D721Med (cell line): ENCODE measurements around the gene ABCC11.

ENCODE experiments used
- DNase-seq: peaks from one replicate; pipeline ENCODE4 v3.0.0; 2011; ENCODE audit warnings: low spot score; ENCODE audit not compliant: insufficient read length
- FAIRE-seq: peaks from 2 replicates; lab custom pipeline; 2011; peaks lifted over from hg19 to GRCh38; lab: Jason Lieb, UNC
- TF ChIP-seq, protein P1 (sequence below): IDR thresholded peaks from 2 replicates; pipeline ENCODE4 v1.5.1; 2012; ENCODE audit warnings: mild to moderate bottlenecking, control low read depth; ENCODE audit not compliant: insufficient read depth; ENCODE audit errors: missing control alignments

ABCC11 gene

DNA sequence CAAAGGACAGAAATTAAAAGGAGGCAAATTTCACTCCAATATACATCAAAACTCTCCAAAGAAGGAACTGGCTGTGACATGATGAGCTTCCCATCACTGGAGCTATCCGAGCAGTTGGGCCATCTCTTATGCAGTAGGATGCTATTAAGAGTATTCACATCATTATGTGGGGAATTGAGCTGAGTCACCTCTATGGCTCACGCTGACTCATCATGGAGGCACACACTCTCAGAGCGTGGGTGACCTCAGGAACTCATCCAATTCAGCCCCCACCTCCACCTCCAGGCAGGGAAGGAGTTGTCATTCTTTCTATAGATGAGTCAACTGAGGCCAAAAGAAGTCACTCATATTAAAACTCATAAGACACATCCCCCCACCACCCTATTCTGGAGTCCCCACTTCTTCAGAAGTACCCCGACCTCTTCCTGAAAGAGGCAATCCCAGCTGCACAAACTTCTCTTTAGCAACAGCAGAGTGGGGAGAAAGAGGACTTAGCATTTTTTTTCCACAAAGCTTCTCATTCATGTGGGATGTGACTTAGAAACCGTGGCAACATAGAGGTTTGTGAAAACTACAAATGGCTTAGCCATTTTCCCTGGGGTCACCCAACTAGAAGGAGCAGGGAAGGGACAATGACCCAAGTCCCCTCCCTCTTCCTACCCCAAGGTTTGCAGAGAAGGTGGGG, 124.1 kb downstream of the ABCC11 start:
- TF ChIP-seq, protein P1, sequence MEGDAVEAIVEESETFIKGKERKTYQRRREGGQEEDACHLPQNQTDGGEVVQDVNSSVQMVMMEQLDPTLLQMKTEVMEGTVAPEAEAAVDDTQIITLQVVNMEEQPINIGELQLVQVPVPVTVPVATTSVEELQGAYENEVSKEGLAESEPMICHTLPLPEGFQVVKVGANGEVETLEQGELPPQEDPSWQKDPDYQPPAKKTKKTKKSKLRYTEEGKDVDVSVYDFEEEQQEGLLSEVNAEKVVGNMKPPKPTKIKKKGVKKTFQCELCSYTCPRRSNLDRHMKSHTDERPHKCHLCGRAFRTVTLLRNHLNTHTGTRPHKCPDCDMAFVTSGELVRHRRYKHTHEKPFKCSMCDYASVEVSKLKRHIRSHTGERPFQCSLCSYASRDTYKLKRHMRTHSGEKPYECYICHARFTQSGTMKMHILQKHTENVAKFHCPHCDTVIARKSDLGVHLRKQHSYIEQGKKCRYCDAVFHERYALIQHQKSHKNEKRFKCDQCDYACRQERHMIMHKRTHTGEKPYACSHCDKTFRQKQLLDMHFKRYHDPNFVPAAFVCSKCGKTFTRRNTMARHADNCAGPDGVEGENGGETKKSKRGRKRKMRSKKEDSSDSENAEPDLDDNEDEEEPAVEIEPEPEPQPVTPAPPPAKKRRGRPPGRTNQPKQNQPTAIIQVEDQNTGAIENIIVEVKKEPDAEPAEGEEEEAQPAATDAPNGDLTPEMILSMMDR = no peak
- FAIRE-seq (no peak), DNase-seq (no peak)

DNA sequence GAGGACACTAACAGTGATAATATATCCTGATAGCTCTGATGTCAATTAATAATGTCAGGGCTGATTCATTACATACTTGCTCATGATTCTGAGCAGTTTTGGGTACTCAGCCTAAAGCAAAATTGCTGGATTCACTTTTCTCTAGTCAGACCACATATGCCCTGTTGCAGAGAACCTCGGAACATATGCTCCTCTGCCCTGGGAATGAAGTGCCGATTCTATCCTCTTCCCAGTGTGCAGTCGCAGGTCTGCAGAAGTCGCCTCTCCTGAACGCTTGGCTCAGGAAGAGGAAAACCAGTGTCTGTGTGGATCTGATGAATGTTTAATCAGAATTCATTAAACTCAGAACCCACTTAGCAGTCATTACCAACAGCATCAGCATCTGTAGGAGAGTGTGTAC, 126.1 kb downstream of the ABCC11 start:
- FAIRE-seq (no peak), DNase-seq (no peak)
- TF ChIP-seq, protein P1 = no peak

DNA sequence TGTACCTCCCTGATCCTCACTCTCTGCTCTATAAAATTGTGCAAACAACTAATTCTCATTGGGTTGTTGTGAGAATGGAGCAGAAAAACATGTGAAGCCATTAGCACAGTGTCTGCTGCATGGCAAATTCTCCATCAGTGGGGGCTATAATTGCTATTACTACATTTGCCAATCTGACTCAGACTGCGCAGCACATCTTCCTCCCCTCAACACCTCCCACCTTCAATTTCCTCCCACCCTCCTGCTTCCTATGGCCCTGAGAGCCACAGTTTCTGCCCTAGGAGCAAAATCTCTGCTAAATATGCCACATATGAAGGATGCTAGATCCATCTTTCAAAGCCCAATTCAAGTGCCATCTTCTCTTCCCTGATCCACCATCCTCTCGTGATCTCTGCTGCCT, 128.5 kb downstream of the ABCC11 start:
- DNase-seq = no peak
- TF ChIP-seq, protein P1 = no peak
- no peak for FAIRE-seq

DNA sequence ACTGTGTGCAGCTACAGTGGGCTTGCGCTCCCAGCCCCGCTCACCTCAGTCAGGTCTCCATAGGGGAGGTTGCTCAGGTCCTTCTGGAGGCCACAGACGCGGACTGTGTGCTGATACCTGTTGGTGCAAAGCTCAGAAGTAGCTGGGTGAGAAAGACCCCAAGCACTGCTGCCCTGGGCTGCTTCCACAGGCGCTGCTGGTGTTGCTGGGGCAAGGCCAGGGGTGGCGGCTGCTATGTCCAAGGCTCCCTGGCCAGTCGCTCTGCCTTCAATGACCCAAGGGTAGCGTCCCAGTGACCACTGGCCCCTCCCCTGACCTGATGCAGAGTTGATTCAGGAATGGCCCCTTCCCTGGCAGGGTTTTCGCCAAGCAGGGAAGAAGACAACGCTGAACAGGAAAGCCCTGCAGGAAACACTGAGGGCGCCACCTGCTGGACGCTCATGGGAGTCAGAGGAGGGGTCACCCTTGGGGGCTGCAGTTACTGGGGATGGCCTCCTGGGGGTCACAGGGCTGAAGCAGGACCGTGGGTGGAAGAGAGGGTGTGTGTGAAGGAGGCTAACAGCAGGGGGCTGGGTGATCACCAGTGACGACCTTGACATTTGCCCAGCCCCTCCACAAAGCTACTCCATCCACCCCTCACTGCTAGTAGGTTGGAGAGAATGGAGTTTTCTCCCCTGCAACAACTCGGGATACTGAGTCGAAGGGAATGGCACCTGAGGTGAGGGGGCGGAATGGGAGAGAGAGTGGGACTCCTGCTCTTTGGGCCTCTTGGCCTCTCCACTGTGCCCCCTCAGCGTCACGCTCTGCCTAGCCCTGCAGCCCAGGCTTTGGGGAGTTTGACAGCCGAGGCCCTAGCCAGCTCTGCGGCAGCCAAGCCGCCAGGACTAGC, 129.9 kb downstream of the ABCC11 start:
- TF ChIP-seq, protein P1 = peak; percentile 85
- FAIRE-seq (no peak), DNase-seq (peak; percentile 74)
